Hindlimb muscle (tissue), 1 donor: Measurements from ENCODE around the gene CCAR1. TPM values are rescaled to one million over a fixed set of nuclear protein-coding genes. Genes with fewer than 3 reads are reported as not detected.
"Not testable (repeated sequence)": the region's sequence is repeated elsewhere in the genome, so short reads cannot be mapped to it uniquely, and the experiment has no call there.

ENCODE experiments used
- DNase-seq: peaks from one replicate; pipeline ENCODE4 v3.0.0-alpha.2; 2013
- polyA plus RNA-seq: library from polyadenylated mRNA; unstranded; fragments of 120-200 nt; gene quantifications from one replicate; pipeline ENCODE4 v1.2.1, GENCODE V29; 2013; ENCODE audit not compliant: insufficient read length

The CCAR1 gene
- polyA plus RNA-seq, 1 donor, result 67.4 TPM

- DNase-seq, result not testable (repeated sequence)
Observed at GRCh38 chr10:68767407-68767806, 46.4 kb downstream of the CCAR1 start.

- DNase-seq, result no peak
Observed at GRCh38 chr10:68781613-68782574, 60.9 kb downstream of the CCAR1 start.

- no peak for DNase-seq
Observed at GRCh38 chr10:68784476-68784875, 63.4 kb downstream of the CCAR1 start.

- no peak for DNase-seq
Observed at GRCh38 chr10:68787813-68788212, 66.8 kb downstream of the CCAR1 start.

- no peak for DNase-seq
Observed at GRCh38 chr10:68790476-68790875, 69.4 kb downstream of the CCAR1 start.

GRCh38 chr10:68792115-68792514, 71.1 kb downstream of the CCAR1 start:
- DNase-seq, result no peak

GRCh38 chr10:68795886-68796532, 75.0 kb downstream of the CCAR1 start:
- no peak for DNase-seq

GRCh38 chr10:68796605-68797004, 75.6 kb downstream of the CCAR1 start:
- no peak for DNase-seq

- DNase-seq, result no peak
Observed at GRCh38 chr10:68800211-68800610, 79.2 kb downstream of the CCAR1 start.

GRCh38 chr10:68804692-68805091, 83.7 kb downstream of the CCAR1 start:
- DNase-seq, result no peak

- DNase-seq, result not testable (repeated sequence)
Observed at GRCh38 chr10:68810830-68811229, 89.8 kb downstream of the CCAR1 start.

GRCh38 chr10:68811314-68812009, 90.4 kb downstream of the CCAR1 start:
- no peak for DNase-seq

GRCh38 chr10:68812420-68812819, 91.4 kb downstream of the CCAR1 start:
- no peak for DNase-seq

GRCh38 chr10:68813559-68813958, 92.5 kb downstream of the CCAR1 start:
- no peak for DNase-seq

- DNase-seq, result no peak
Observed at GRCh38 chr10:68816796-68817412, 95.9 kb downstream of the CCAR1 start.

- DNase-seq, result not testable (repeated sequence)
Observed at GRCh38 chr10:68820359-68820758, 99.3 kb downstream of the CCAR1 start.

GRCh38 chr10:68822626-68823025, 101.6 kb downstream of the CCAR1 start:
- not testable (repeated sequence) for DNase-seq

- peak; percentile 77 for DNase-seq
Observed at GRCh38 chr10:68826764-68827591, 105.9 kb downstream of the CCAR1 start, which contains the start of gene STOX1. Gene STOX1 (plus strand): TSS chr10:68827531. CDS start chr10:68827624, 93 bp downstream.

- DNase-seq, result not testable (repeated sequence)
Observed at GRCh38 chr10:68827592-68827959, 106.5 kb downstream of the CCAR1 start.

GRCh38 chr10:68828083-68828601, 107.1 kb downstream of the CCAR1 start:
- peak; percentile 32 for DNase-seq

GRCh38 chr10:68828833-68829232, 107.8 kb downstream of the CCAR1 start:
- no peak for DNase-seq
